HG03354 (cell line): ENCODE results near the gene FYB1.

ENCODE experiments used
- ATAC-seq: cut with Tn5 transposase; IDR thresholded peaks from one replicate; pipeline ENCODE4 v1.9.1; 2021; ENCODE audit warnings: mild to moderate bottlenecking; ENCODE audit not compliant: unreplicated experiment, poor library complexity, severe bottlenecking

Gene FYB1

GRCh38 chr5:39072925-39073766, 146.2 kb downstream of the FYB1 start:
- peak; percentile 47 for ATAC-seq

- ATAC-seq = no peak
These were observed 151.3 kb downstream of the FYB1 start for GRCh38 chr5:39068099-39068498.

GRCh38 chr5:39064450-39064849, 154.9 kb downstream of the FYB1 start:
- no peak for ATAC-seq

DNA sequence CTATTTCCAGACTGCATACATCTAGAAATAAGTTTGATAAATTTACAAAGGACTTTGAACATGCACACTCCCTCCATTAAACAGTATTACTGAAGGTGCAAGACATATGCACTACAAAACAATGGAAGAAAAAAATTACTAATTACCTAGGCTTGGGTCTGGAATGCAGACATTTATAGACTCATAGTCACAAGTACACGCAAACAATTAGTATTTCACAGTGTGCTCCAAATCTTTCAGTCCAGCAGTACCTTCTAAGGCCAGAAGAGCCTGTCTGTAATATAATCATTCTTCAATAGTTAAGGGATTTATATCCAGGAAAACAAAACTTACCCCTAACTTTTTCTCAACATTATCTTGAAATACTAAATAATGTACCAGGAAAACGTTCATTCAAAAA, 156.3 kb downstream of the FYB1 start:
- ATAC-seq = no peak

DNA sequence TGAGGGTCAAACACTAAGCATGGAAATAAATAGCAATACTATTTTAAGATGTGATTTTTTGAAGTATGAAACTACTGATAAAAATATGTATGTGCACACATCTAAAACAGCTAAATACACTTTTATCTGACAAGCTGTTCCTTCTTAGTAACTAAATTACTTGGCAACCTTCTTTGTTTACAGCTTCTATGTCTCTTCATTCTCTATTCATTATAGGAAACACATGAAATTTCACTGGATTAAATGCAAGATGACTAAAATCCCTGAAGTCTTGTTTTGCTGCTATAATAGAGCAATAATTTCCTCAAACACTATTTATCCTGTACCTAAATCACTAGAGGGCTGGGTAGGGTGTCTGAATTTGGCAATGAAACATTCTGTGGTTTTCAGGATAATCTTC, 156.8 kb downstream of the FYB1 start:
- ATAC-seq = no peak

DNA sequence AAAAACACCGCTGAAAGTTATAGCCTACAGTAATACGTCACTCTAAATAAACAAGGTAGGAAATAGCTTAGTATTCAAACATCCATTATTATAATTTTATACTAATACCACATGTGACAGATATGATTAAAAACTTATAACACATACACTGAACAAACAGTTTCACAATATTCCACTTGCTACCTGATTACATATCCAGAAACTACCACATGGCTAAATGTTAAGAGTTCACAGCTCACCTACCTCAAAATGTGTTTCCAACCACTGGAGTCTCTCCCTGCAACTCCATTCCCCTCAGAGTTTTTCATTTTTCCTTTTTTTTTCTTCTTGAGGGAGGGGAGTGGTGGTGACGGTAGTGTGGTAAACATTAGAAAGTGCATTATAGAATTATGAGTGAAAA, 157.3 kb downstream of the FYB1 start:
- no peak for ATAC-seq

GRCh38 chr5:39059064-39059463, 160.3 kb downstream of the FYB1 start:
- no peak for ATAC-seq

GRCh38 chr5:39058178-39058921, 161.0 kb downstream of the FYB1 start:
- ATAC-seq = peak; percentile 92

- ATAC-seq = peak; percentile 74
These were observed 161.6 kb downstream of the FYB1 start for GRCh38 chr5:39057734-39058133.

DNA sequence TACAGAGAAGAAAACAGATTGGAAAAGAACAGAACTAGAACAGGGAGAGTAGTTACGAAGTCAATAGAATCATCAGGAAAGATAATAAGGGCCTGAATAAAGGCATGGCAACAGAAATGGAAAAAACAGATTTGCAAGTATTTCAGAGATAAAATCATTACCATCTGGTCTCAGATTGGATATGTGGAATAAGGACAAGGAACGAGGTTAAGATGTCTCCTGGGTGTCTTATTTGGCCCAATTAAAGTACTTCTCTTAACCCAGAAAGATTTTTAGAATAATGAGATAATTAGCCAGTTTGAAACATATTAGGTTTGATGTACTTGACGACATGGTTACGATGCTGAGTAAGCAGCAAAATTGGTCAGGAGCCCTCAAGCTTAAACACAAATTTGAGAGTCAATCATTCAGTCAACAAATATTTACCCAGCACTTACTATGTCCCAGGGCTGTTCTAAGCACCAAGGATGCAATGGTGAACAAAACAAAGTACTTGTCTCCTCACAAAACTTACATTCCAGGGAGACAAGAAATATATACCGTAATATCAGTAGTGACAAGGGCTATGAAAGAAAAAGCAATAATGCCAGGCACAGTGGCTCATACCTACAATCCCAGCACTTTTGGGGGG, 163.5 kb downstream of the FYB1 start:
- no peak for ATAC-seq
